HepG2 (cell line): ENCODE results near the gene STRIT1. TPM values are rescaled to one million over a fixed set of nuclear protein-coding genes. Genes with fewer than 3 reads are reported as not detected.
A peak's percentile ranks its signal among the peaks of the same experiment; 100 is the strongest.

Experiments used
- ATAC-seq: fragments of 200-7000 bp; cut with Tn5 transposase; 3 replicates; pipeline ENCODE4 v1.9.1; 2020; ENCODE audit warnings: mild to moderate bottlenecking, moderate library complexity
- BruUV-seq: library from RNA; stranded (reverse); fragments of 400-500 nt; replicated peaks from 2 replicates; lab custom pipeline; 2021; lab: Mats Ljungman, UMichigan
- CTCF ChIA-PET: fragments of 300-600 bp; formaldehyde crosslinking; extraction: SDS; loops from one replicate; lab custom pipeline; 2021; ENCODE audit warnings: low total read pairs, inconsistent platforms, low intra/inter-chr PET ratio; lab: Yijun Ruan, JAX
- POLR2A ChIA-PET: fragments of 350-600 bp; sonication (Branson Sonifier 250); formaldehyde crosslinking; loops from one replicate; lab custom pipeline; 2020; ENCODE audit warnings: antibody characterized with exemption, inconsistent platforms; lab: Yijun Ruan, JAX
- DNase-seq: peaks from one replicate; pipeline ENCODE4 v3.0.0-alpha.2; 2015; ENCODE audit warnings: low spot score
- FAIRE-seq: peaks from 3 replicates; lab custom pipeline; 2011; peaks lifted over from hg19 to GRCh38; lab: Jason Lieb, UNC
- H2AFZ ChIP-seq: one replicate; pipeline ENCODE4 v1.6.1; 2011; ENCODE audit warnings: low read length, inconsistent platforms
- H3K27ac ChIP-seq: fragments of 300-600 bp; 3 replicates; pipeline ENCODE4 v1.8.0; 2011; ENCODE audit warnings: mixed run types, mild to moderate bottlenecking, mixed read lengths, low read length, inconsistent platforms; ENCODE audit not compliant: insufficient read depth; ENCODE audit errors: extremely low read length
- H3K27me3 ChIP-seq, 2 experiments: fragments of 200-600 bp in 1 of 2; 2 replicates in 1 of 2; 3 replicates in 1 of 2; pipeline versions ENCODE4 v1.6.0 to v1.8.0; 2011; ENCODE audit warnings: low read length in 2 of 2, mild to moderate bottlenecking in 2 of 2, moderate library complexity in 2 of 2, inconsistent platforms in 1 of 2; ENCODE audit not compliant: insufficient read depth in 2 of 2, control insufficient read depth in 1 of 2
- H3K36me3 ChIP-seq, 2 experiments: fragments of 200-600 bp in 1 of 2; replicated peaks in 1 of 2; 2 replicates in 1 of 2; 3 replicates in 1 of 2; pipeline versions ENCODE4 v1.5.1 to v1.8.0; 2011; ENCODE audit warnings: low read length in 2 of 2, inconsistent platforms in 1 of 2; ENCODE audit not compliant: insufficient read depth in 2 of 2, control insufficient read depth in 1 of 2
- H3K4me1 ChIP-seq: 2 replicates; pipeline ENCODE4 v1.5.1; 2012; ENCODE audit warnings: low read length, inconsistent platforms; ENCODE audit not compliant: insufficient read depth
- H3K4me2 ChIP-seq: 2 replicates; pipeline ENCODE4 v1.6.0; 2011; ENCODE audit warnings: low read depth, low read length, inconsistent platforms
- H3K4me3 ChIP-seq, 3 experiments: fragments of 200-600 bp in 1 of 3; sonication (generic), shearing (Covaris generic) in 1 of 3; replicated peaks in 1 of 3; 2 replicates each; pipeline ENCODE4 v1.5.1; 2011 to 2016; ENCODE audit warnings: low read length in 3 of 3, inconsistent platforms in 2 of 3, low read depth in 2 of 3, mild to moderate bottlenecking in 2 of 3, control low read depth in 1 of 3, mixed read lengths in 1 of 3; ENCODE audit not compliant: insufficient read depth in 1 of 3
- H3K79me2 ChIP-seq: one replicate; pipeline ENCODE4 v1.6.1; 2011; ENCODE audit warnings: low read length, inconsistent platforms; ENCODE audit not compliant: insufficient read depth
- H3K9ac ChIP-seq: 2 replicates; pipeline ENCODE4 v1.6.0; 2011; ENCODE audit warnings: mild to moderate bottlenecking, low read depth, low read length, inconsistent platforms; ENCODE audit not compliant: insufficient read depth
- H3K9me3 ChIP-seq: 2 replicates; pipeline ENCODE4 v1.5.1; 2012; ENCODE audit warnings: mild to moderate bottlenecking, low read length
- H4K20me1 ChIP-seq: 2 replicates; pipeline ENCODE4 v1.6.0; 2011; ENCODE audit warnings: inconsistent platforms, mild to moderate bottlenecking, low read length, moderate library complexity; ENCODE audit not compliant: insufficient read depth
- CEBPB ChIP-seq: IDR thresholded peaks from 2 replicates; pipeline ENCODE4 v1.6.1; 2011; ENCODE audit warnings: low read depth, low read length, improper control_type of control experiment, borderline replicate concordance
- MAFF ChIP-seq: IDR thresholded peaks from 2 replicates; pipeline ENCODE4 v1.6.1; 2011; ENCODE audit warnings: low read depth, low read length, improper control_type of control experiment
- MAFK ChIP-seq, 2 experiments: IDR thresholded peaks in 1 of 2; conservative IDR thresholded peaks in 1 of 2; 2 replicates each; pipeline ENCODE4 v1.6.1; 2011; ENCODE audit warnings: improper control_type of control experiment in 2 of 2, low read length in 2 of 2
- SIX4 ChIP-seq: sonication (generic); formaldehyde crosslinking; IDR thresholded peaks from 2 replicates; pipeline ENCODE4 v1.4.0; 2020; ENCODE audit warnings: missing genetic modification reagents
- TBP ChIP-seq: sonication (generic); formaldehyde crosslinking; IDR thresholded peaks from 2 replicates; pipeline ENCODE4 v1.5.0; 2020; ENCODE audit warnings: missing genetic modification reagents
- WGBS: methylation state at CpG from one replicate; pipeline ENCODE4 v1.1.6; 2017; ENCODE audit warnings: low lambda C conversion rate; 5-methylcytosine and 5-hydroxymethylcytosine counted together
- in situ Hi-C: cut with HindIII; loops from 2 replicates; pipeline ENCODE4 v1.10.0; 2017; ENCODE audit warnings: low pct_unique_long_range_greater_than_20kb; ENCODE audit not compliant: extremely low pct_ligation_motif_present
- intact Hi-C: fragments of 100-400 bp; cut with micrococcal nuclease; formaldehyde crosslinking; loops from one replicate; pipeline ENCODE4 v1.10.0; 2022; ENCODE audit not compliant: unreplicated experiment
- polyA plus RNA-seq, 8 experiments: library from polyadenylated mRNA; depleted of rRNA in 3 of 8; stranded (reverse) in 7 of 8; unstranded in 1 of 8; fragments of >200 nt; fragmentation: Illumina TruSeq in 4 of 8; extraction: Trizol in 4 of 8; gene quantifications; 2 replicates each; pipeline versions ENCODE4 v1.2.1 to v1.2.3, GENCODE V29; 2011 to 2016; ENCODE audit warnings: low read depth in 4 of 8, missing spikeins in 1 of 8, mixed read lengths in 1 of 8; ENCODE audit not compliant: insufficient read depth in 1 of 8
- total RNA-seq, 5 experiments: library from RNA; depleted of rRNA; stranded (reverse); fragments of >200 nt; fragmentation: Illumina TruSeq; extraction: Trizol; gene quantifications; 2 replicates each; pipeline ENCODE4 v1.2.3, GENCODE V29; 2016; ENCODE audit warnings: low read depth in 1 of 5

Gene STRIT1
- total and polyA plus RNA-seq, 2 of the 13 experiments (the other 11 are each of a cell fraction or from before 2014, with no cell fraction given): not detected

GRCh38 chr3:155285936-155286335 lies 7.5 kb downstream of the STRIT1 start:
- WGBS: 34% methylated on average over 4 of the region's 4 CpGs
- H3K36me3 ChIP-seq: no peaks in the 10 kb centered on the region
- H4K20me1 ChIP-seq: no peaks in the 10 kb centered on the region
- in situ Hi-C loops (no loop called here), intact Hi-C loops (no loop called here)
- CTCF ChIA-PET: no interaction called here
- H3K4me1 ChIP-seq: peaks cover 10% of the 10 kb centered on the region; the same call in 1 of the 2 replicates
- ATAC-seq: no peak
- no peaks in the 10 kb centered on the region for H3K9me3 ChIP-seq
- no TSS peak for BruUV-seq
- TF ChIP-seq CEBPB: 0 out of 2 replicates have a peak, but pooled peaks have one; percentile 5
- TF ChIP-seq SIX4 (CRISPR knock-in tag): no peak
- no peaks in the 10 kb centered on the region for H3K27me3 ChIP-seq
- POLR2A ChIA-PET: no interaction called here
- H2AFZ ChIP-seq: no peak overlapping the region
- no peaks in the 10 kb centered on the region for H3K79me2 ChIP-seq
- no peak for DNase-seq
- FAIRE-seq: no peak
- H3K9ac ChIP-seq: no peak overlapping the region
- no peak overlapping the region for H3K4me3 ChIP-seq
- H3K4me2 ChIP-seq: no peak overlapping the region
- no peak overlapping the region for H3K27ac ChIP-seq

- H3K36me3 ChIP-seq: no peaks in the 10 kb centered on the region
- intact Hi-C loops (no loop called here), in situ Hi-C loops (no loop called here)
- H3K4me2 ChIP-seq: no peak overlapping the region
- H2AFZ ChIP-seq: no peak overlapping the region
- POLR2A ChIA-PET: no interaction called here
- no peak overlapping the region for H3K27ac ChIP-seq
- DNase-seq (no peak), ATAC-seq (no peak), FAIRE-seq (no peak)
- WGBS: 58% methylated on average over 8 of the region's 8 CpGs
- no TSS peak for BruUV-seq
- no peak overlapping the region for H3K4me3 ChIP-seq
- H3K9me3 ChIP-seq: no peaks in the 10 kb centered on the region
- H3K79me2 ChIP-seq: no peaks in the 10 kb centered on the region
- H4K20me1 ChIP-seq: no peaks in the 10 kb centered on the region
- CTCF ChIA-PET: no interaction called here
- TF ChIP-seq MAFF: peak; percentile 19; the same call in 1 of the 2 replicates
- TF ChIP-seq MAFK (conservative IDR thresholded peaks at IDR 0.05 in 1 of 2, IDR thresholded peaks at IDR 0.05 in 1 of 2; ENCODE audit: low read length in 2 of 2): peak in 1 of 2 experiments; percentile 61; a peak in 2 of 4 replicates
- no peak for TF ChIP-seq TBP
- TF ChIP-seq, all 625 proteins: peak for 2
- peaks cover 10% of the 10 kb centered on the region; the same call in 1 of the 2 replicates for H3K4me1 ChIP-seq
- no peaks in the 10 kb centered on the region for H3K27me3 ChIP-seq
- H3K9ac ChIP-seq: no peak overlapping the region
Observed at GRCh38 chr3:155283092-155284056, 10.1 kb downstream of the STRIT1 start.
